GM10248 (cell line): Measurements from ENCODE around the gene KAZN.

Experiments
- CTCF ChIA-PET: fragments of 300-600 bp; sonication (Branson Sonifier 250); formaldehyde crosslinking; extraction: SDS; loops from one replicate; lab custom pipeline; 2021; ENCODE audit warnings: antibody characterized with exemption; lab: Yijun Ruan, JAX
- POLR2A ChIA-PET: fragments of 350-650 bp; sonication (Branson Sonifier 250); formaldehyde crosslinking; extraction: SDS; loops from one replicate; lab custom pipeline; 2020; ENCODE audit warnings: antibody characterized with exemption; lab: Yijun Ruan, JAX
- DNase-seq: peaks from one replicate; pipeline ENCODE4 v3.0.0; 2012; ENCODE audit errors: extremely low spot score
- CTCF ChIP-seq: IDR thresholded peaks from 2 replicates; pipeline ENCODE4 v1.5.1; 2012; ENCODE audit warnings: mild to moderate bottlenecking, low read depth; ENCODE audit errors: extremely low read depth, missing control alignments, control extremely low read depth

The KAZN gene

DNA sequence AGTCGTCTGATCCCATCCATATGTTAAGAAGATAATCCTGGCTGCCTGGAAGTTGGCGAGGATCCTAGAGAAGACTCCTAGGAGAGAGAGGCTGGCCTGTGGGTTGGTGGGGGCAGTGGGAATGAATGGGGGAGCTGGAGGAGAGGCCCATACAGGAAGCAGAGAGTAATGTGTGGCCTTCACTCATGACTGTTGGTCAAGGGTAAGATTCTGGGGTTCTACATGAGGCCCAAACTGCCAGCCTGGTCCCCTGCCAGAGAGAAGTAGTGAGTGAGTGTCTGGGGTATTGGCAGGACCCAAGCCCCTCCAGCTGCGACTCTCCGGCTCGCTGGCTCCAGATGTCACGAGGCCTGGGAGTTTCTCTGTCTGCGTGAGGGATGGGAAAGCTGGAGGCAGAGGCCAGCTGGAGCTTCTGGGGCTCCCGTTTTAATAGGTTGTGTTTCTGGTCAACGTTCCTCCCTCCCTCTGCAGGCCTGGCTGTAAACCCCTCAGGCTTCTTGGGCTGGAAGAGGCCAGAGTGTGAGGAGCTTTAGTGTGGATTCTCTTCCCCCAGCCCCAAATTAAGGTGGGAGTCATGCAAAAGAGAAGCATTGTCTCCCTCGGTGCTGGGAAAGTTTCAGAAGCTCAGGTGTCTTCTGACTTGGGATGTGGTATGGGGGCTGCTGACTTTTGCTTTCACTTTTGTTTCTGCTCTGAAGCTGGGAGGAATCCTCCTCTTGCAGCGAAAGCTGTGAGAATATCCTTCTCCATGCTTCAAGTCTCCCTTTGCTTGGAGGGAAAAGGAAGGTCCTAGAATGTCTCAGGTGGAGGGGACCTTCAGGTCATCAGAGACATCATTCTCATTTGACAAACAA is 557.6 kb downstream of the KAZN start:
- TF ChIP-seq CTCF, result no peak
- ChIA-PET POLR2A (no interaction called here), CTCF (interaction anchor here (1.1 to 2.8 kb wide), 3 partner anchors 27 to 149 kb away, joined by 3 to 13 read pairs (median 3); no protein-coding TSS in a partner anchor)
- DNase-seq, result peak; percentile 45

GRCh38 chr1:15156807-15157380 is 558.4 kb downstream of the KAZN start:
- ChIA-PET CTCF (interaction anchor here (1.1 to 2.8 kb wide), 2 partner anchors 28 to 148 kb away, joined by 3 to 13 read pairs; no protein-coding TSS in a partner anchor), POLR2A (no interaction called here)
- no peak for TF ChIP-seq CTCF
- DNase-seq, result no peak

DNA sequence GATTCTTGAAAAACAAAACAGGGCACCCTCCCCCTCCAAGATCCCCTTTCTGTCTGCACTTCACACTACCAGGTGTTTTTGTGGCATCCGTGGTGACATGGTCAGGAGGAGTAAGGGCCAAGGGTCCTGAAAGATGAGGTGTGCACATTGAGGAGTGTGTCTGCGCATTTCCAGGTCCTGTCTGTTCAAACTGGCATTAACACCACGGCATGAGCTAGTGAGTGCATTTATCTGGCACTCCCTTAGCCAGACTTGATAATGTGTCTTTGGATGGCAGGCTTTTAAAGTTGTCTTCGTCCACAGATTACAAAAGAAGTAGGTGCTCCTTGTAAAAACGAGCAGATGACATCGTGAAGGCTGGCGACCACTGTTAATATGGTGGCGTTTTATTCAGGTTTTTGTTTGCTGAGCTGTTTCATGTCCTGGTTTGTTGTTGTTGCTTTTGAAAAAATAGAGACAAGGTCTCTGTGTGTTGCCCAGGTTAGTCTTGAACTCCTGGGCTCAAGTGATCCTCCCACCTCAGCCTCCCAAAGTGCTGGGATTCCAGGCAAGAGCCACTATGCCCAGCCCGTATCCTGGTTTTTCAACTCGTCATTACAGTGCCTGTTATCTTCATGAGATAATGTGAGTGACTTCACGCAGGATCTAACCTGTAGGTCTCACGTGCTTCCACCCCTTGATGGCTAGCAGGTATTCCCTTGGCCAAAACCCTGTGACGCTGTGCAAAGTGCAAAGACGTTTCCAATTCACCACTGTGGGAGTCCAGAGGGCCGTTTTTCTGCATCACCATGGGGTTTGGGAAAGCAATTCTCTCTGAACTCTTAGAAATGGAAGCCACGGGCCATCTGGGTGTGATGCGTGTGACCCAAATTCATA is 559.3 kb downstream of the KAZN start:
- ChIA-PET CTCF (interaction anchor here (0.8 to 2.8 kb wide), 2 partner anchors 11 to 29 kb away, joined by 3 to 13 read pairs; no protein-coding TSS in a partner anchor), POLR2A (no interaction called here)
- TF ChIP-seq CTCF, result no peak
- no peak for DNase-seq

DNA sequence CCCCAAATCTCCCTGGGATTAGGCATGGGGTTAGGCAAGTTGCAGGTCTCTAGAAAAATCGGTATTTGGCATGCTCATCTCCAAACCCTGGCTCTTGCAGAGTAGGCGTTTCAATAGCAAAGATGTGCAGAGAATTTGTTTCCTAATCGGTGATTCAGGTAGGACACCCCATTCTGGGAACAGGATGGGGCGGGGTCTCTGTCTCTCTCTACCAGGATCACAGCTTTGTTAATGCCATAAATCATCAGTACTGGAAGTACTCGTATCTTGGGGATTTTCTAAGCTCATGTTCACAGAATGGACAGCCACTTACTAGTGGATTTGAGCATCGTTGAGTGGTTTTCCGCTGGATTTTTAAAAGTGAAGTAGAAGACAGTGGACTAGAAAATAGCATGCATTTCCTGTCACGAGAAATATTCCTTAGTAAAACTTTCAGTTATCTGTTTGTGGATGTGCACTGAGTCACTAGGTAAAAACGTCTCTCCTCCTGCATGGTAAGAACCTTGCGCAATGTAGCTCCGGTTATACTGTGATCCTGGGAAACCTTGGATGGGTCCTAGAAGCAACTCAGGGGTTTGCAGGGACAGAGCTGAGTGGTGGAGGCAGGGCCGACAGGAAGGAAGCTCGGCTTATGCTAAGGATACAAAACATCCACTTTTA is 560.2 kb downstream of the KAZN start:
- no peak for TF ChIP-seq CTCF
- ChIA-PET POLR2A (no interaction called here), CTCF (interaction anchor here (0.8 to 2.8 kb wide), 2 partner anchors 10 to 30 kb away, joined by 3 to 13 read pairs; no protein-coding TSS in a partner anchor)
- DNase-seq, result no peak

- DNase-seq, result no peak
- ChIA-PET CTCF (no interaction called here), POLR2A (no interaction called here)
- TF ChIP-seq CTCF, result no peak
Observed at GRCh38 chr1:15159166-15159555, 560.7 kb downstream of the KAZN start.
